AG10803 (cell line): ENCODE results near the gene CDH23.

Experiments used
- DNase-seq: peaks from one replicate; pipeline ENCODE4 v3.0.0; 2010; ENCODE audit warnings: low read depth
- H3K4me3 ChIP-seq: 2 replicates; pipeline ENCODE4 v1.5.1; 2011; ENCODE audit warnings: mild to moderate bottlenecking, low read length, control low read depth
- TF ChIP-seq, protein P1 (sequence below): conservative IDR thresholded peaks from 2 replicates; pipeline ENCODE4 v1.5.1; 2011; ENCODE audit warnings: mild to moderate bottlenecking, low read length, control low read depth, inconsistent platforms

Gene CDH23

DNA sequence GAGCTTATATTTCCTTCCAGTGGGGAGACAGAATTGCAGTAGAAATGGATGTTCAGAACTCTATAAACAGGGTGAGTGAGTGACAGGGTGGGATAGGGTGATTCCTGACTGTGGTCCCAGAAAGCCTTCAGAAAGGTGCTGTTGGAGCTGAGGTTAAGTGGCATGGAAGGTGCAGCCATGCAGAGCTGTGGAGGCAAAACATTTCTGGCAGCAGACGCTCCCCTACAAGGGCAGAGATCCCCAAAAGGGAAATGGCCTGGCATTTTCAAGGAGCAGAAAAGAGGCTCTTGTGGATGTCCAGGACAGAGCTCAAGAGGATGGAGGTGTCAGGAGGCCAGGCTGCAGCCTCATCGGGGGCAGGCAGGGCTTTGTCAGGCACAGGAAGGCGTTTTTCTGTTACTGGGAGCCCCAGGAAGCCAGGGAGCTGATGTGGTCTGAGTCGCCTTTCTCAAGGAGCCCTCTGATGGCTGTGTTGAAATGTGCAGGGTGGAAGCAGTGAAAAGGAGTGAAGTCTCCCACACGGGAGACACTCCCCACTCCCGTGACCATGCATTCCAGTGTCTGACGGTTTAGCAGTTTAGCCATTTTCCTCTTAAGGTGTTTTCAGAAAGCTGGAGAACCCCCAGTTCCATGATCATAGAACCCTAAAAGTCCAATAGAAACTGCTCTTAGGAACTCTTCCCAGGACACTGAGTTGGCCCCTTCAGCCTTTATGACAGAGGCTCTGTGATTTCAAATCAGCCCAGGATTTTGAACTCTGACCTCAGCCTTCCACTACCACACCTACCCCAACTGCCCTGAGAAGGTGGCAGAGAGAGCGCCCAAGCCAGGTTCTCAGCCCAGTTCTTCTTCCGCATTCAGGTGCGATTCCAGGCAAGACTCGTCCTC, 226.6 kb downstream of the CDH23 start:
- no peak overlapping the region for H3K4me3 ChIP-seq
- TF ChIP-seq, protein P1, sequence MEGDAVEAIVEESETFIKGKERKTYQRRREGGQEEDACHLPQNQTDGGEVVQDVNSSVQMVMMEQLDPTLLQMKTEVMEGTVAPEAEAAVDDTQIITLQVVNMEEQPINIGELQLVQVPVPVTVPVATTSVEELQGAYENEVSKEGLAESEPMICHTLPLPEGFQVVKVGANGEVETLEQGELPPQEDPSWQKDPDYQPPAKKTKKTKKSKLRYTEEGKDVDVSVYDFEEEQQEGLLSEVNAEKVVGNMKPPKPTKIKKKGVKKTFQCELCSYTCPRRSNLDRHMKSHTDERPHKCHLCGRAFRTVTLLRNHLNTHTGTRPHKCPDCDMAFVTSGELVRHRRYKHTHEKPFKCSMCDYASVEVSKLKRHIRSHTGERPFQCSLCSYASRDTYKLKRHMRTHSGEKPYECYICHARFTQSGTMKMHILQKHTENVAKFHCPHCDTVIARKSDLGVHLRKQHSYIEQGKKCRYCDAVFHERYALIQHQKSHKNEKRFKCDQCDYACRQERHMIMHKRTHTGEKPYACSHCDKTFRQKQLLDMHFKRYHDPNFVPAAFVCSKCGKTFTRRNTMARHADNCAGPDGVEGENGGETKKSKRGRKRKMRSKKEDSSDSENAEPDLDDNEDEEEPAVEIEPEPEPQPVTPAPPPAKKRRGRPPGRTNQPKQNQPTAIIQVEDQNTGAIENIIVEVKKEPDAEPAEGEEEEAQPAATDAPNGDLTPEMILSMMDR: peak; percentile 51
- DNase-seq: peak; percentile 48

GRCh38 chr10:71623986-71624291, 227.2 kb downstream of the CDH23 start:
- H3K4me3 ChIP-seq: no peak overlapping the region
- DNase-seq: no peak
- TF ChIP-seq, protein P1: no peak

GRCh38 chr10:71625445-71626175, 228.9 kb downstream of the CDH23 start:
- TF ChIP-seq, protein P1: no peak

DNA sequence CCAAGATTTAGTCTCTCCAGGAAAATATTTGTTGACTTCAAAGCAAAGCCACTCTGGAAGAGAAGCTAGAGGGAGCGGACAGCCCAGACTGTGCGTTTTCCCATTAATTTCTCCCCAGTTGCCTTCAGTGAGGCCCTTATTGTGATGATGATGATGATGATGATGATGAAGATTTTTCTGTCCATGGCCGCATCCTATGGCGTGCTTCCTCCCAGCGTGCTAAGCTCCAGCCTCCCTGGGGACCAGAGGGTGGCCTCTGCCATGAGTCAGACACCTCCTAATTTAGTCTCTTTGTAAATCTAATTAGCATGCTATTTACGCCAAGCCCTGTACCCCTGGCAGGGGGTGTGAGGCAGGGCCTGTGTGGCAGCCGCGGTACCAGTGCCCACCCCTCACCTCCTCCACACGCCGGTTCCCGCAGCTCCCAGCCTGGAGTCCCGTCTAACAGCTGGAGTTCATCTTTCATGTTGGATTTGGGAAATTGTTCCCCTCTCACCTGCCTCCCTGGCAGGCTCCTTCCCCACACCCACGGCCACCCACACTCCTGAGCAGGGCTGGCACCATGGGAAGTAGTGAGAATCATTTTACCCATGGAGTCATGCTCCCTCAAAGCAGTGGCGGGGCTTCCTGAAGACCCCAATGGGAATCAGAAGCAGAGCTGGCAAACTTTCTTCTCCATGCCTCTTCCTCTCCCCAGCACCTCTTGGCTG, 230.7 kb downstream of the CDH23 start:
- DNase-seq: no peak
- H3K4me3 ChIP-seq: no peak overlapping the region
- TF ChIP-seq, protein P1: no peak

More at GRCh38 chr10:71625445-71626175, 228.9 kb downstream of the CDH23 start:
- no peak overlapping the region for H3K4me3 ChIP-seq
- no peak for DNase-seq

- TF ChIP-seq, protein P1: no peak
- DNase-seq: no peak
- no peak overlapping the region for H3K4me3 ChIP-seq
Measured at GRCh38 chr10:71627956-71628355, 231.2 kb downstream of the CDH23 start.

- DNase-seq: no peak
Measured at GRCh38 chr10:71629131-71629530, 232.4 kb downstream of the CDH23 start.

More at GRCh38 chr10:71629131-71629530, 232.4 kb downstream of the CDH23 start:
- TF ChIP-seq, protein P1: no peak
- no peak overlapping the region for H3K4me3 ChIP-seq
